Astrocyte (in vitro differentiated cells and primary cell): ENCODE measurements around the gene IL27RA.
"Not testable (repeated sequence)": the region's sequence is repeated elsewhere in the genome, so short reads cannot be mapped to it uniquely, and the experiment has no call there.

Experiments used
- CTCF ChIP-seq: IDR thresholded peaks from 2 replicates; pipeline ENCODE4 v1.5.1; 2011; ENCODE audit warnings: low read depth, mild to moderate bottlenecking, inconsistent platforms, low read length, moderate library complexity; ENCODE audit not compliant: insufficient read depth
- EZH2 ChIP-seq: IDR thresholded peaks from 2 replicates; pipeline ENCODE4 v1.6.1; 2012; ENCODE audit warnings: mild to moderate bottlenecking, low read length, inconsistent platforms; ENCODE audit not compliant: insufficient read depth

DNA sequence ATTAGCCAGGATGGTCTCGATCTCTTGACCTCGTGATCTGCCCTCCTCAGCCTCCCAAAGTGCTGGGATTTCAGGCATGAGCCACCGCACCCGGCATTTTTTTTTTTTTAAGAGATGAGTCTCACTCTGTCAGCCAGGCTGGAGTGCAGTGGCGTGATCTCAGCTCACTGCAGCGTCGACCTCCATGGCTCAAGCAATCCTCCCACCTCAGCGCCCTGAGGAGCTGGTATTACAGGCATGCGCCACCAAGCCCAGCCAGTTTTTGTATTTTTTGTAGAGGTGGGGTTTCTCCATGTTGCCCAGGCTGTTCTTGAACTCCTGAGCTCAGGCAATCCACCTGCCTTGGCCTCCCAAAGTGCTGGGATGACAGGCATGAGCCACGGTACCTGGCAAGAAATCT, 16.3 kb downstream of the IL27RA start:
- TF ChIP-seq CTCF, EZH2: not testable (repeated sequence)
